Caco-2 (cell line): ENCODE results near the gene AKT1. TPM values are rescaled to one million over a fixed set of nuclear protein-coding genes. Genes with fewer than 3 reads are reported as not detected.

Source experiments
- BruUV-seq: library from RNA; stranded (reverse); fragments of 400-500 nt; replicated peaks from 2 replicates; lab custom pipeline; 2021; lab: Mats Ljungman, UMichigan
- CTCF ChIA-PET: fragments of 300-600 bp; sonication (Branson Sonifier 250); formaldehyde crosslinking; loops from one replicate; lab custom pipeline; 2022; ENCODE audit warnings: antibody characterized with exemption; lab: Charles Lee
- POLR2A ChIA-PET: fragments of 300-600 bp; sonication (Branson Sonifier 250); formaldehyde crosslinking; loops from one replicate; lab custom pipeline; 2022; ENCODE audit warnings: antibody characterized with exemption; lab: Charles Lee
- DNase-seq, 2 experiments: peaks; one replicate each; pipeline versions ENCODE4 v3.0.0 to v3.0.0-alpha.2; 2020 to 2022
- H3K27me3 ChIP-seq: replicated peaks from 2 replicates; pipeline ENCODE4 v1.6.0; 2011; ENCODE audit warnings: low read length; ENCODE audit not compliant: control insufficient read depth, insufficient read depth
- H3K36me3 ChIP-seq: 2 replicates; pipeline ENCODE4 v1.5.1; 2011; ENCODE audit warnings: low read length; ENCODE audit not compliant: control insufficient read depth, insufficient read depth
- H3K4me1 ChIP-seq: fragments of 250-450 bp; sonication (Bioruptor Pico); 2 replicates; pipeline ENCODE4 v1.5.1; 2020; ENCODE audit warnings: mild to moderate bottlenecking
- H3K4me3 ChIP-seq: 2 replicates; pipeline ENCODE4 v1.5.1; 2011; ENCODE audit warnings: low read depth, mild to moderate bottlenecking, control low read depth, low read length
- H3K9me3 ChIP-seq: fragments of 250-450 bp; sonication (Bioruptor Pico); 2 replicates; pipeline ENCODE4 v1.5.1; 2020; ENCODE audit warnings: mild to moderate bottlenecking, moderate library complexity
- H3K27ac Mint-ChIP-seq: one replicate; pipeline ENCODE4 v1.8.0; 2022; ENCODE audit warnings: mixed read lengths; ENCODE audit not compliant: unreplicated experiment
- H3K27me3 Mint-ChIP-seq: one replicate; pipeline ENCODE4 v1.8.0; 2022; ENCODE audit warnings: mixed read lengths; ENCODE audit not compliant: insufficient read depth, unreplicated experiment
- H3K36me3 Mint-ChIP-seq: one replicate; pipeline ENCODE4 v1.8.0; 2022; ENCODE audit warnings: mild to moderate bottlenecking, mixed read lengths; ENCODE audit not compliant: insufficient read depth, unreplicated experiment
- H3K4me1 Mint-ChIP-seq: one replicate; pipeline ENCODE4 v1.8.0; 2022; ENCODE audit warnings: low read depth, mixed read lengths; ENCODE audit not compliant: unreplicated experiment
- H3K4me3 Mint-ChIP-seq: one replicate; pipeline ENCODE4 v1.8.0; 2022; ENCODE audit warnings: mild to moderate bottlenecking, moderate library complexity, mixed read lengths; ENCODE audit not compliant: unreplicated experiment
- H3K9me3 Mint-ChIP-seq: one replicate; pipeline ENCODE4 v1.8.0; 2022; ENCODE audit warnings: mixed read lengths; ENCODE audit not compliant: unreplicated experiment
- CTCF ChIP-seq, 2 experiments: fragments of 200-600 bp in 1 of 2; IDR thresholded peaks; 1 replicate in 1 of 2; 2 replicates in 1 of 2; pipeline versions ENCODE4 v1.5.1 to v1.8.0; 2011 to 2022; ENCODE audit warnings: antibody characterized with exemption in 1 of 2, control low read depth in 1 of 2, inconsistent platforms in 1 of 2, low read depth in 1 of 2, low read length in 1 of 2, mild to moderate bottlenecking in 1 of 2, moderate library complexity in 1 of 2; ENCODE audit not compliant: insufficient read depth in 1 of 2, severe bottlenecking in 1 of 2, unreplicated experiment in 1 of 2
- intact Hi-C: fragments of 100-400 bp; cut with micrococcal nuclease; formaldehyde crosslinking; loops from one replicate; pipeline ENCODE4 v1.10.0; 2022; ENCODE audit not compliant: unreplicated experiment
- total RNA-seq: library from RNA; stranded (reverse); gene quantifications from 2 replicates; pipeline ENCODE4 v1.2.3, GENCODE V29; 2022

The AKT1 gene
- total RNA-seq, 1 experiment from 2014 or later, result 110 TPM

GRCh38 chr14:104758981-104759969 lies 36.3 kb downstream of the AKT1 start:
- ChIA-PET POLR2A (interaction anchor here (0.6 kb wide), 1 partner anchor 8 kb away, joined by 10 read pairs; no protein-coding TSS in a partner anchor), CTCF (no interaction called here)
- peaks cover 5% of the 10 kb centered on the region for H3K4me1 ChIP-seq
- no peak overlapping the region for H3K4me3 ChIP-seq
- no peak for DNase-seq
- no peaks in the 10 kb centered on the region for H3K9me3 ChIP-seq
- intact Hi-C loops, result no loop called here
- peaks cover 3% of the 10 kb centered on the region; the same call in 1 of the 2 replicates for H3K36me3 ChIP-seq
- Mint-ChIP-seq H3K27ac (no peak overlapping the region), H3K27me3 (no peaks in the 10 kb centered on the region), H3K9me3 (no peaks in the 10 kb centered on the region), H3K4me3 (no peak overlapping the region), H3K36me3 (peaks cover 71% of the 10 kb centered on the region), H3K4me1 (peaks cover 6% of the 10 kb centered on the region)
- H3K27me3 ChIP-seq, result no peaks in the 10 kb centered on the region
- BruUV-seq, result no TSS peak
- no peak for TF ChIP-seq CTCF (IDR thresholded peaks at IDR 0.05; ENCODE audit: insufficient read depth in 1 of 2, low read depth in 1 of 2, low read length in 1 of 2, severe bottlenecking in 1 of 2, unreplicated experiment in 1 of 2)

GRCh38 chr14:104757681-104758392 lies 37.7 kb downstream of the AKT1 start:
- no peak overlapping the region for H3K4me3 ChIP-seq
- DNase-seq, result no peak
- H3K4me1 ChIP-seq, result peaks cover 11% of the 10 kb centered on the region
- Mint-ChIP-seq H3K9me3 (no peaks in the 10 kb centered on the region), H3K4me1 (peaks cover 12% of the 10 kb centered on the region), H3K27ac (no peak overlapping the region), H3K27me3 (no peaks in the 10 kb centered on the region), H3K4me3 (no peak overlapping the region), H3K36me3 (peaks cover 85% of the 10 kb centered on the region)
- TF ChIP-seq CTCF (IDR thresholded peaks at IDR 0.05; ENCODE audit: insufficient read depth in 1 of 2, low read depth in 1 of 2, low read length in 1 of 2, severe bottlenecking in 1 of 2, unreplicated experiment in 1 of 2), result no peak
- intact Hi-C loops, result no loop called here
- no peaks in the 10 kb centered on the region for H3K9me3 ChIP-seq
- H3K27me3 ChIP-seq, result no peaks in the 10 kb centered on the region
- POLR2A ChIA-PET, result no interaction called here
- peaks cover 3% of the 10 kb centered on the region; the same call in 1 of the 2 replicates for H3K36me3 ChIP-seq
- CTCF ChIA-PET, result no interaction called here
- no TSS peak for BruUV-seq

- H3K36me3 Mint-ChIP-seq, result peaks cover 87% of the 10 kb centered on the region
- ChIA-PET POLR2A (no interaction called here), CTCF (no interaction called here)
- H3K27me3 ChIP-seq, result no peaks in the 10 kb centered on the region
- BruUV-seq, result no TSS peak
- intact Hi-C loops, result no loop called here
- no peak for TF ChIP-seq CTCF (IDR thresholded peaks at IDR 0.05; ENCODE audit: insufficient read depth in 1 of 2, low read depth in 1 of 2, low read length in 1 of 2, severe bottlenecking in 1 of 2, unreplicated experiment in 1 of 2)
- H3K4me3 ChIP-seq, result no peak overlapping the region
- H3K27ac Mint-ChIP-seq, result no peak overlapping the region
- H3K9me3 Mint-ChIP-seq, result no peaks in the 10 kb centered on the region
- no peaks in the 10 kb centered on the region for H3K9me3 ChIP-seq
- peaks cover 12% of the 10 kb centered on the region for H3K4me1 Mint-ChIP-seq
- no peak for DNase-seq
- H3K27me3 Mint-ChIP-seq, result no peaks in the 10 kb centered on the region
- H3K4me3 Mint-ChIP-seq, result no peak overlapping the region
- peaks cover 3% of the 10 kb centered on the region; the same call in 1 of the 2 replicates for H3K36me3 ChIP-seq
- peaks cover 11% of the 10 kb centered on the region for H3K4me1 ChIP-seq
These were observed 38.3 kb downstream of the AKT1 start for GRCh38 chr14:104757238-104757585.
